GM19397 (cell line): ENCODE data around the gene NBEAL1.
"Not testable (repeated sequence)": the region's sequence is repeated elsewhere in the genome, so short reads cannot be mapped to it uniquely, and the experiment has no call there.

Source experiments
- ATAC-seq: cut with Tn5 transposase; IDR thresholded peaks from one replicate; pipeline ENCODE4 v1.9.1; 2021; ENCODE audit warnings: mild to moderate bottlenecking, moderate library complexity; ENCODE audit not compliant: unreplicated experiment

The NBEAL1 gene

GRCh38 chr2:203014456-203015199, at the start of gene NBEAL1:
TSS of gene NBEAL1 (plus strand) at chr2:203014875. CDS start at chr2:203016385, 1,510 bp downstream.
- ATAC-seq = peak; percentile 98

GRCh38 chr2:202965810-202966460, 48.7 kb upstream of the NBEAL1 start:
- ATAC-seq = no peak

DNA sequence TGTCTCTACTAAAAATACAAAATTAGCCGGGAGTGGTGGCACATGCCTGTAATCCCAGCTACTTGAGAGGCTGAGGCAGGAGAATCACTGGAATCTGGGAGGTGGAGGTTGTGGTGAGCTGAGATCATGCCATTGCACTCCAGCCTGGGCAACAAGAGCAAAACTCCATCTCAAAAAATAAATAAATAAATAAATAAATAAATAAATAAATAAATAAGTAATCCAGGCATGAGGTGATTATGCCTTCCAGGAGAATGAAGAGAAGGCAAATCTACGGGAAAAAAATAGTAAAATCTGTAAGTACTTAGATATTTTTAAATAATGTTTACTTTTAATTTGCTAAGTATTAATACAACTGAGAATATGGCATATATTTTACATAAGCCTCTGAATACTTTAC, 45.3 kb upstream of the NBEAL1 start:
- not testable (repeated sequence) for ATAC-seq

DNA sequence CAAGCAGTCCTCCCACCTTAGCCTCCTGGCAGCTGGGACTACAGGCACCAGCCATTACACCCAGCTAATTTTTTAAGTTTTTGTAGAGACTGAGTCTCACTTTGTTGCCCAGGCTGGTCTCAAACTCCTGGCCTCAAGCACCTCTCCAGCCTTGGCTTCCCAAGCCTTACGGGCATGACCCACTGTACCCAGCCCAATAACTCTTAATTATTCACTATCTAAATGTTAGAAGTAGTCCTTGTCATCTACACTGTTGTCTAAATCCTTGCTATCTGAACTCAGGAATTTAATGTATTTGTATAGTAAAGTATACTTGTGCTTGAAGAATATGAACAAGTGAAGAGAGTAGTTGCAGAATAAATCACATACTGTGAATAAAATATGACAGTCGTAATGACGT, 37.9 kb upstream of the NBEAL1 start:
- no peak for ATAC-seq

GRCh38 chr2:202982779-202983491, 31.7 kb upstream of the NBEAL1 start:
- no peak for ATAC-seq

DNA sequence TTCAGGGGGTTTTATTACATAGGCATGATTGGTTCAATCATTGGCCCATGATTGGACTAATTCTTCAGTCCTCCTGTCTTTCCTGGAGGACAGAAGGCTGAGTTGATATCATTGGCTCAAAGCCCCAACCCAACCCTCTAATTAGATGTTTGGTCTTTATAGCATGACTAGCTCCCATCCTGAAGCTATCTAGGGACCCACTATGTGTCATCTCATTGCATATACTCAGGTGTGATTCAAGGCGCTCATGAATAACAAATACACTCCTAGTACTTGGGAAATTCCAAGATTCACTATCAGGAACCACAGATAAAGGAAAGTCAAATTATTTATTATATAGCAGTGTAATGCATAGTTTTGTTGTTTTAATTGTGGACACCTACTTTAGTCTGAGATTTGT, 24.9 kb upstream of the NBEAL1 start:
- no peak for ATAC-seq

DNA sequence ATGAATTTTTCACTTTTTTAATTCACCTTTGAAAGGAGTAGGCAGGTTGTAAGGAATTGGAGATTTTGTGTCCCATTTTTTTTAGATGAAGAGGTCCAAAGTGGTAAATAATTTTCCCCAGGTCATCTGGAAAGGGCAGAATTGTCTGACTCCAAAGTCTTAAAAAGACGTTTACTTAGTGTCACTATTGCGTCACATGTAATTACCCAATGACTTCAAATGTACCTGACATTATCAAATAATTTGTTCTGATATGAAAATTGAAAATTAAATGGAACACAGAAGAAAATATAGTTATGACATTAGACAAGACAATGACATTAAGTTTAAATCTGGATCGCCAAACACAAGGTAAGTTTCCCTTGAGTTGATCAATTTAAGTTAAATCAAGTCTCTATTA, 24.2 kb upstream of the NBEAL1 start:
- no peak for ATAC-seq

GRCh38 chr2:202997113-202997512, 17.6 kb upstream of the NBEAL1 start:
- not testable (repeated sequence) for ATAC-seq

DNA sequence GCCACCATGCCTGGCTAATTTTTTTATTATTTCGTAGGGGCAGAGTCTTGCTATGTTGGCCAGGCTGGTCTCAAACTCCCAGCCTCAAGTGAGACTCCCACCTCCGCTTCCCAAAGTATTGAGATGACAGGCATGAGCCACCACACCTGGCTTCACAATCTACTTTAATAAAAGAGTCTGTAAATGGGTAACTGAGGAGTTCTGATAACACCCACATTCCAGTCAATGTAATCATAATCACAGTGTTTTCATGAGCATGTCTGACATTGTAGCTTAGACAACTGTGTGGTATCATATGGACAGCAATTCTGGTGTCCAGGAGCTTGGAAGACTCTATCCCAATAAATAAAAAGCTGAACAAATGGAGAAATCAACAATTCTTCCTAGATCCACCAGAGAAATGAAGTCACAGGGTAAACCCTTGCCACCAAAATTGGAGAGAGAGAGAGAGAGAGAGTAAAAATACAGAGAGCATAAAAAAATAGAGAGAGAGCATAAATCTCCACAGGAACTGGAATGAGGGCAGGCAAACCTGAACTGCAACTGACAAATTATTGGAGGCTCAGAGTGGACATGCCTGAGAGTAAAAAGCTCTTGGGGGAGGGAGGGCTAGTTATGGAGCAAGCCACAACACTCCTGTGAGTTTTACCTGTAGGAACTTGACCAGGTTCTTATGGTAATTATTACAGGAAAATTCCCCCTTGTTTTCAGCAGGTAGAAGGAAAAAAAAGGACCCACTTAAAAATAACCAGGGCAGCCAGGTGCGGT, 12.4 kb upstream of the NBEAL1 start:
- no peak for ATAC-seq

DNA sequence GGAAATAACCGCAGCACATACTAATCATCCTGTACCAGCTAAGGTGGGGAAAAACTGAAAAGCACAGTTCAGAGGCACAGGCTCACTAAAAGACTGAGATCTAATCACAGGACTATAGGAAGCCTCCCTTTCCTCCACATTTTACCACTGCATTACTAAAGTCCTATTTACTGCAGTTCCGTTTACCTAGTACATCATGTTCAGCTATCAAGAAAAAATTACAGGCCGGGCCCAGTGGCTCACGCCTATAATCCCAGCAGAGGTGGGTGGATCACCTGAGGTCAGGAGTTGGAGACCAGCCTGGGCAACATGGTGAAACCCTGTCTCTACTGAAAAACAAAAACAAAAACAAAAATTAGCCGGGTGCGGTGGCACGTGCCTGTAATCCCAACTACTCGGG, 11.0 kb upstream of the NBEAL1 start:
- no peak for ATAC-seq

DNA sequence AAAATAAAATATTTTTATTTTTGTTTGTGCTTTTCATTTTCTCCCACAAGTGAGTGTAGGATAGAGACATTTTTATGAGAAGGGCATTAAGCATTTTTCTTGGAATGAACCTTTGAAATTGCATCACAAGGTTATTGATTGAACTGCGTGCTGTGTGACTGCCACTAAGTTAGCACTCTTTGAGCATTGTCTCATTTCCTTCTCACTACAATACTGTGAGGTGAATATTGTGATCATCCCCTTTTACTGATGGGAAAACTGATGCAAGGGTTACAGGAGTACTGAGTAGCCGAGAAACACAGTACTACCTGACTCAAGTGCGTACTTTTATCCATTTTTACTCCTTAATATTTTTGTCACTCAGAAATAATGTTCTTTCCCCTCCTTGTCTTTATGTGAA, 2.0 kb downstream of the NBEAL1 start:
- ATAC-seq = no peak

GRCh38 chr2:203018181-203018580, 3.5 kb downstream of the NBEAL1 start:
- ATAC-seq = no peak

GRCh38 chr2:203019142-203019541, 4.5 kb downstream of the NBEAL1 start:
- no peak for ATAC-seq

GRCh38 chr2:203021991-203022390, 7.3 kb downstream of the NBEAL1 start:
- no peak for ATAC-seq

- ATAC-seq = no peak
Observed at GRCh38 chr2:203022751-203023150, 8.1 kb downstream of the NBEAL1 start.

GRCh38 chr2:203025592-203025991, 10.9 kb downstream of the NBEAL1 start:
- no peak for ATAC-seq

- no peak for ATAC-seq
Observed at GRCh38 chr2:203030545-203030944, 15.9 kb downstream of the NBEAL1 start.

GRCh38 chr2:203030991-203031390, 16.3 kb downstream of the NBEAL1 start:
- ATAC-seq = no peak

DNA sequence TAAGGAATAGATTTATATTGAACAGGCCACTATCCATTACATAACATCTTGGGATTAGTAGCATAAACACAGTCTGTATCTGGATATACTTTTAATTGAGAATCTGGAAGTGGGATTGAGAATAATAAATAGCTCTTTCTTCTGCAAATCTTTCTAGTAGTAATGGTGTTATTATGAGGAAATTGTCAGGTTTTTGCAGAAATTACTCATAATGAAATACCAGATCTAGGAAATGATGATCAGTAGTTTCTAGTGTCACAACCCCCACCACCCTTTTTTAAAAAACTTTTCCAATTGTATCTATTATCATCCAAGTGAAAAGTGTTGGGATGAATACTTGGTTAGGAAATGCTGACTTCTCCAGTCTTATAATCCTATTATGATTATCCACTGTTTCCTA, 18.7 kb downstream of the NBEAL1 start:
- ATAC-seq = no peak

GRCh38 chr2:203035879-203036470, 21.3 kb downstream of the NBEAL1 start:
- no peak for ATAC-seq

DNA sequence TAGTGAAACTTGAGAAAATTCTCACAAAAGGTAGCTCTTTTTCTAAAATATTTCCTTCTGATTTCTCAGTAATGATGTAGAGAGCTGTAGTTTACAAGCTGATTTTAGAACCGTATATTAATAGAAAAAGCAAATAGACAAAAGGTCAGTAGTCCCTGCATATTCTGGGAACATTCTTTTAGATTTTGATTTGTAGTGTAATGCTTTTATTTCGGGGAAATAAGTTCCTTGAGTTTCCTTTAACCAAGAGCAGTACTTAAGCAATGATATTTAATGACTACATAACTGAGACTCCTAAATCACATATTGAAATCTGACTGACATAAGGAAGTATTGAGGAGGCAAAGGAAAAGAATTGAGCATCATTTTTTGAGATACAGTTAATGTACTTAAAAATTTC, 22.4 kb downstream of the NBEAL1 start:
- ATAC-seq = no peak
